PC-3 (cell line): ENCODE results near the gene NRSN2.

Experiments
- CTCF ChIP-seq: fragments of 300-600 bp; sonication (generic); conservative IDR thresholded peaks from 2 replicates; pipeline ENCODE4 v1.5.1; 2017; ENCODE audit warnings: antibody characterized with exemption, low read depth, mild to moderate bottlenecking, low read length
- EZH2phosphoT487 ChIP-seq: fragments of 300-600 bp; sonication (generic); IDR thresholded peaks from 2 replicates; pipeline ENCODE4 v1.6.1; 2018; ENCODE audit warnings: mild to moderate bottlenecking, antibody characterized with exemption, low read length, borderline replicate concordance

DNA sequence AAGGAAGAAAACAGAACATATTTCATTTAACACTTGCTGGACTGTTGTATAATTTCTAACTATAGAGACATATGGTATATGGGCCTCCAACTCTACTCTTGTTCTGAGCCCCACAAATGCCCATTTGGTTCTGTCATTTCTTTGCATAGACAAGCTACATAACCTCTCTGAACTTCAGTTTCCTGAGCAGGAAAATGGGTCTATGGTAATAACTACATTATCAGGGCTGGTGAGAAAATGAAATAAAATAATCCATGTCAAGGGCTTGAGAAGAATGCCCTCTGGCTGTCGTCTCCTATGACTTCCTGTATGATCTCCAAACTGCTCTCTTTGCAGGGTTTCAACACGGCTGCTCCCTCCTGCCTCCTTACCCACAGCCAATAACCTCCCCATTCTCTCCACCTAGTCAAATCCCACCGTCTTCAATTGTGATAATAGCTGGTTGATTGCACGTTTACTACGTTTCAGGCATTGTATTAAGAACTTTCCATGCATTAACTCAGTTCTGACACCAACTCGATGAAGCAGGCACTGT lies 37.5 kb upstream of the NRSN2 start:
- TF ChIP-seq CTCF (no peak), EZH2phosphoT487 (no peak)
